ENCODE measurements around the gene KRT31. TPM values are rescaled to one million over a fixed set of nuclear protein-coding genes. Genes with fewer than 3 reads are reported as not detected.

KRT31 gene
- total RNA-seq, 2 donors from 2014 or later, result not detected

- no peaks in the 10 kb centered on the region for H3K27me3 ChIP-seq
- intact Hi-C loops (cut with DNase I), result no loop called here
- no peak overlapping the region for H3K27ac ChIP-seq
- no peak overlapping the region for H3K9ac ChIP-seq (ENCODE audit: low read depth in 2 of 2, low read length in 2 of 2)
- no peak for DNase-seq
- H3K9me3 ChIP-seq, result no peaks in the 10 kb centered on the region
- no peak for TF ChIP-seq CTCF (IDR thresholded peaks at IDR 0.05)
- no peaks in the 10 kb centered on the region for H3K36me3 ChIP-seq
- H3K4me3 ChIP-seq, result no peak overlapping the region
- H3K4me1 ChIP-seq, result no peaks in the 10 kb centered on the region
These were observed 3.0 kb downstream of the KRT31 start for GRCh38 chr17:41394254-41394996.

GRCh38 chr17:41393826-41394225, 3.6 kb downstream of the KRT31 start:
- no peak overlapping the region for H3K27ac ChIP-seq
- H3K27me3 ChIP-seq, result no peaks in the 10 kb centered on the region
- DNase-seq, result no peak
- H3K9ac ChIP-seq (ENCODE audit: low read depth in 2 of 2, low read length in 2 of 2), result no peak overlapping the region
- no peak overlapping the region for H3K4me3 ChIP-seq
- intact Hi-C loops (cut with DNase I), result no loop called here
- TF ChIP-seq CTCF (IDR thresholded peaks at IDR 0.05), result no peak
- H3K36me3 ChIP-seq, result no peaks in the 10 kb centered on the region
- no peaks in the 10 kb centered on the region for H3K4me1 ChIP-seq
- no peaks in the 10 kb centered on the region for H3K9me3 ChIP-seq

- intact Hi-C loops (cut with DNase I), result no loop called here
- H3K4me3 ChIP-seq, result no peak overlapping the region
- no peaks in the 10 kb centered on the region for H3K36me3 ChIP-seq
- no peak for DNase-seq
- no peaks in the 10 kb centered on the region for H3K4me1 ChIP-seq
- H3K27ac ChIP-seq, result no peak overlapping the region
- H3K27me3 ChIP-seq, result no peaks in the 10 kb centered on the region
- TF ChIP-seq CTCF (IDR thresholded peaks at IDR 0.05), result no peak
- H3K9me3 ChIP-seq, result no peaks in the 10 kb centered on the region
- H3K9ac ChIP-seq (ENCODE audit: low read depth in 2 of 2, low read length in 2 of 2), result no peak overlapping the region
These were observed 4.1 kb downstream of the KRT31 start for GRCh38 chr17:41393294-41393693.

- no peak for DNase-seq
- no peak for TF ChIP-seq CTCF (IDR thresholded peaks at IDR 0.05)
- Histone ChIP-seq H3K9me3 (no peaks in the 10 kb centered on the region), H3K4me1 (no peaks in the 10 kb centered on the region), H3K27me3 (no peaks in the 10 kb centered on the region), H3K27ac (no peak overlapping the region), H3K9ac (ENCODE audit: low read depth in 2 of 2, low read length in 2 of 2) (no peak overlapping the region), H3K4me3 (no peak overlapping the region), H3K36me3 (no peaks in the 10 kb centered on the region)
- intact Hi-C loops (cut with DNase I), result no loop called here
These were observed 5.1 kb downstream of the KRT31 start for GRCh38 chr17:41392278-41392677.

- DNase-seq, result no peak
- Histone ChIP-seq H3K36me3 (no peaks in the 10 kb centered on the region), H3K9ac (ENCODE audit: low read depth in 2 of 2, low read length in 2 of 2) (no peak overlapping the region), H3K27me3 (no peaks in the 10 kb centered on the region), H3K27ac (no peak overlapping the region), H3K4me3 (no peak overlapping the region), H3K4me1 (no peaks in the 10 kb centered on the region), H3K9me3 (no peaks in the 10 kb centered on the region)
- intact Hi-C loops (cut with DNase I), result no loop called here
- no peak for TF ChIP-seq CTCF (IDR thresholded peaks at IDR 0.05)
These were observed 5.9 kb downstream of the KRT31 start for GRCh38 chr17:41391535-41391934.

All from colonic mucosa (tissue), 4 donors.